HEK293 (cell line): ENCODE measurements around the gene PTPRN2.

Source experiments
- CTCF ChIA-PET: fragments of 350-600 bp; formaldehyde crosslinking; extraction: SDS; loops from one replicate; lab custom pipeline; 2021; ENCODE audit warnings: antibody characterized with exemption; lab: Yijun Ruan, JAX
- POLR2A ChIA-PET: fragments of 300-600 bp; formaldehyde crosslinking; extraction: SDS; loops from one replicate; lab custom pipeline; 2020; ENCODE audit warnings: antibody characterized with exemption, inconsistent platforms; lab: Yijun Ruan, JAX
- H3K27ac ChIP-seq: fragments of 200-500 bp; sonication (Bioruptor generic); 2 replicates; pipeline ENCODE4 v1.5.1; 2014; ENCODE audit warnings: low read depth, low read length, control low read depth, inconsistent platforms; ENCODE audit errors: extremely low read depth
- H3K36me3 ChIP-seq, 2 experiments: fragments of 200-500 bp in 1 of 2; sonication (Bioruptor generic) in 1 of 2; 1 replicate in 1 of 2; 2 replicates in 1 of 2; pipeline ENCODE4 v1.5.1; 2014 to 2017; ENCODE audit warnings: inconsistent platforms in 2 of 2, low read length in 2 of 2; ENCODE audit not compliant: control insufficient read depth in 2 of 2, insufficient read depth in 1 of 2
- H3K4me1 ChIP-seq: fragments of 200-500 bp; sonication (Bioruptor generic); 2 replicates; pipeline ENCODE4 v1.5.1; 2014; ENCODE audit warnings: mild to moderate bottlenecking, low read length, inconsistent platforms; ENCODE audit not compliant: control insufficient read depth, insufficient read depth
- H3K4me3 ChIP-seq: 2 replicates; pipeline ENCODE4 v1.5.1; 2011; ENCODE audit warnings: low read depth, mild to moderate bottlenecking, control low read depth, low read length, moderate library complexity
- H3K9me3 ChIP-seq: fragments of 200-500 bp; sonication (Bioruptor generic); 2 replicates; pipeline ENCODE4 v1.5.1; 2014; ENCODE audit warnings: low read depth, low read length, inconsistent platforms; ENCODE audit not compliant: control insufficient read depth, insufficient read depth
- KLF17 ChIP-seq: fragments of 450-650 bp; formaldehyde crosslinking; IDR thresholded peaks from 2 replicates; pipeline ENCODE4 v1.5.1; 2016; ENCODE audit warnings: missing biosample characterization, missing genetic modification characterization
- KLF7 ChIP-seq: fragments of 450-650 bp; formaldehyde crosslinking; IDR thresholded peaks from 2 replicates; pipeline ENCODE4 v1.5.1; 2016; ENCODE audit warnings: missing biosample characterization, missing genetic modification characterization, borderline replicate concordance
- SALL2 ChIP-seq: fragments of 450-650 bp; formaldehyde crosslinking; IDR thresholded peaks from 2 replicates; pipeline ENCODE4 v1.5.0; 2017; ENCODE audit warnings: missing biosample characterization, mild to moderate bottlenecking, missing genetic modification characterization, borderline replicate concordance
- TSHZ1 ChIP-seq: fragments of 450-650 bp; formaldehyde crosslinking; IDR thresholded peaks from 2 replicates; pipeline ENCODE4 v1.5.1; 2016; ENCODE audit warnings: missing biosample characterization, missing genetic modification characterization, borderline replicate concordance
- YY1 ChIP-seq: fragments of 450-650 bp; formaldehyde crosslinking; IDR thresholded peaks from 2 replicates; pipeline ENCODE4 v1.5.1; 2018; ENCODE audit warnings: missing biosample characterization, missing genetic modification characterization
- ZBTB1 ChIP-seq: fragments of 450-650 bp; formaldehyde crosslinking; IDR thresholded peaks from 2 replicates; pipeline ENCODE4 v1.5.1; 2016; ENCODE audit warnings: missing biosample characterization, missing genetic modification characterization
- ZBTB21 ChIP-seq: fragments of 450-650 bp; formaldehyde crosslinking; IDR thresholded peaks from 2 replicates; pipeline ENCODE4 v1.5.1; 2017; ENCODE audit warnings: missing biosample characterization, missing genetic modification characterization
- ZBTB48 ChIP-seq: fragments of 450-650 bp; formaldehyde crosslinking; IDR thresholded peaks from 2 replicates; pipeline ENCODE4 v1.5.1; 2016; ENCODE audit warnings: missing biosample characterization, missing genetic modification characterization
- ZBTB6 ChIP-seq: fragments of 450-650 bp; formaldehyde crosslinking; IDR thresholded peaks from 2 replicates; pipeline ENCODE4 v1.5.1; 2017; ENCODE audit warnings: missing biosample characterization, missing genetic modification characterization
- ZBTB7A ChIP-seq: fragments of 450-650 bp; formaldehyde crosslinking; IDR thresholded peaks from 2 replicates; pipeline ENCODE4 v1.5.1; 2016; ENCODE audit warnings: low read depth, missing biosample characterization, missing genetic modification characterization
- ZEB2 ChIP-seq: fragments of 450-650 bp; formaldehyde crosslinking; IDR thresholded peaks from 2 replicates; pipeline ENCODE4 v1.5.1; 2016; ENCODE audit warnings: missing biosample characterization, missing genetic modification characterization
- ZFP69B ChIP-seq: fragments of 450-650 bp; formaldehyde crosslinking; IDR thresholded peaks from 2 replicates; pipeline ENCODE4 v1.5.1; 2016; ENCODE audit warnings: missing biosample characterization, missing genetic modification characterization
- ZNF112 ChIP-seq: fragments of 450-650 bp; formaldehyde crosslinking; IDR thresholded peaks from 2 replicates; pipeline ENCODE4 v1.5.0; 2017; ENCODE audit warnings: missing biosample characterization, missing genetic modification characterization
- ZNF19 ChIP-seq: fragments of 450-650 bp; formaldehyde crosslinking; IDR thresholded peaks from 2 replicates; pipeline ENCODE4; 2016; ENCODE audit warnings: missing biosample characterization, missing genetic modification characterization, low read depth
- ZNF2 ChIP-seq: fragments of 450-650 bp; formaldehyde crosslinking; IDR thresholded peaks from 2 replicates; pipeline ENCODE4 v1.5.1; 2016; ENCODE audit warnings: missing biosample characterization, missing genetic modification characterization
- ZNF274 ChIP-seq, 2 experiments: fragments of 200-500 bp in 1 of 2; fragments of 450-650 bp in 1 of 2; sonication (Bioruptor generic) in 1 of 2; formaldehyde crosslinking in 1 of 2; IDR thresholded peaks; 2 replicates each; pipeline versions ENCODE4 v1.5.1 to v1.6.1; 2014 to 2016; ENCODE audit warnings: borderline replicate concordance in 1 of 2, inconsistent platforms in 1 of 2, low read length in 1 of 2, missing biosample characterization in 1 of 2, missing genetic modification characterization in 1 of 2
- ZNF280D ChIP-seq: fragments of 450-650 bp; formaldehyde crosslinking; IDR thresholded peaks from 2 replicates; pipeline ENCODE4 v1.5.1; 2016; ENCODE audit warnings: missing biosample characterization, missing genetic modification characterization
- ZNF354C ChIP-seq: fragments of 450-650 bp; formaldehyde crosslinking; IDR thresholded peaks from 2 replicates; pipeline ENCODE4 v1.5.1; 2016; ENCODE audit warnings: missing biosample characterization, missing genetic modification characterization, low read depth, borderline replicate concordance
- ZNF416 ChIP-seq: fragments of 450-650 bp; formaldehyde crosslinking; IDR thresholded peaks from 2 replicates; pipeline ENCODE4 v1.5.1; 2016; ENCODE audit warnings: missing biosample characterization, missing genetic modification characterization
- ZNF433 ChIP-seq: fragments of 450-650 bp; formaldehyde crosslinking; IDR thresholded peaks from 2 replicates; pipeline ENCODE4 v1.5.1; 2016; ENCODE audit warnings: missing biosample characterization, missing genetic modification characterization, low read depth
- ZNF639 ChIP-seq: fragments of 450-650 bp; formaldehyde crosslinking; IDR thresholded peaks from 2 replicates; pipeline ENCODE4 v1.5.1; 2016; ENCODE audit warnings: missing biosample characterization, missing genetic modification characterization

PTPRN2 gene

GRCh38 chr7:158344706-158345300 is 242.8 kb downstream of the PTPRN2 start:
- Histone ChIP-seq H3K9me3 (no peaks in the 10 kb centered on the region), H3K27ac (no peak overlapping the region), H3K4me1 (no peaks in the 10 kb centered on the region), H3K4me3 (no peak overlapping the region), H3K36me3 (no peaks in the 10 kb centered on the region)
- CTCF ChIA-PET: no interaction called here
- POLR2A ChIA-PET: no interaction called here
- no peak for TF ChIP-seq ZBTB1

GRCh38 chr7:158343936-158344455 is 243.6 kb downstream of the PTPRN2 start:
- H3K4me1 ChIP-seq: no peaks in the 10 kb centered on the region
- POLR2A ChIA-PET: no interaction called here
- no peak overlapping the region for H3K27ac ChIP-seq
- H3K9me3 ChIP-seq: no peaks in the 10 kb centered on the region
- TF ChIP-seq ZNF280D (tag by site-specific recombination): no peak
- TF ChIP-seq ZBTB6: no peak
- TF ChIP-seq ZNF639 (tag by site-specific recombination): no peak
- TF ChIP-seq ZBTB7A (tag by site-specific recombination): no peak
- TF ChIP-seq KLF7 (tag by site-specific recombination): no peak
- no peak for TF ChIP-seq ZNF274 (IDR thresholded peaks at IDR 0.05; ENCODE audit: low read length)
- TF ChIP-seq ZNF274 (tag by site-specific recombination; IDR thresholded peaks at IDR 0.05; ENCODE audit: borderline replicate concordance): no peak
- TF ChIP-seq ZBTB48 (tag by site-specific recombination): no peak
- no peak for TF ChIP-seq ZBTB21
- no peak for TF ChIP-seq ZNF19 (tag by site-specific recombination)
- no peak for TF ChIP-seq ZEB2
- no peak for TF ChIP-seq ZNF433 (tag by site-specific recombination)
- no peak for TF ChIP-seq YY1 (tag by site-specific recombination)
- H3K36me3 ChIP-seq: no peaks in the 10 kb centered on the region
- CTCF ChIA-PET: interaction anchor here (0.6 kb wide), 1 partner anchor 462 kb away, joined by 3 read pairs; no protein-coding TSS in a partner anchor
- H3K4me3 ChIP-seq: no peak overlapping the region

GRCh38 chr7:158343526-158343925 is 244.1 kb downstream of the PTPRN2 start:
- no peak overlapping the region for H3K4me3 ChIP-seq
- ChIA-PET CTCF (interaction anchor here (0.6 kb wide), 1 partner anchor 462 kb away, joined by 3 read pairs; no protein-coding TSS in a partner anchor), POLR2A (no interaction called here)
- no peaks in the 10 kb centered on the region for H3K36me3 ChIP-seq
- H3K9me3 ChIP-seq: no peaks in the 10 kb centered on the region
- H3K4me1 ChIP-seq: no peaks in the 10 kb centered on the region
- H3K27ac ChIP-seq: no peak overlapping the region
- TF ChIP-seq ZNF416 (tag by site-specific recombination): no peak
- no peak for TF ChIP-seq ZFP69B
- no peak for TF ChIP-seq TSHZ1
- no peak for TF ChIP-seq ZNF354C (tag by site-specific recombination)
- TF ChIP-seq ZNF2 (tag by site-specific recombination): no peak
- no peak for TF ChIP-seq SALL2 (tag by site-specific recombination)
- no peak for TF ChIP-seq KLF17
- no peak for TF ChIP-seq ZNF112 (tag by site-specific recombination)
